ENCODE results near the gene INHBA.
A peak's percentile ranks its signal among the peaks of the same experiment; 100 is the strongest.

The INHBA gene

GRCh38 chr7:41711283-41712064 lies 8.6 kb upstream of the INHBA start:
- no peak for DNase-seq

DNA sequence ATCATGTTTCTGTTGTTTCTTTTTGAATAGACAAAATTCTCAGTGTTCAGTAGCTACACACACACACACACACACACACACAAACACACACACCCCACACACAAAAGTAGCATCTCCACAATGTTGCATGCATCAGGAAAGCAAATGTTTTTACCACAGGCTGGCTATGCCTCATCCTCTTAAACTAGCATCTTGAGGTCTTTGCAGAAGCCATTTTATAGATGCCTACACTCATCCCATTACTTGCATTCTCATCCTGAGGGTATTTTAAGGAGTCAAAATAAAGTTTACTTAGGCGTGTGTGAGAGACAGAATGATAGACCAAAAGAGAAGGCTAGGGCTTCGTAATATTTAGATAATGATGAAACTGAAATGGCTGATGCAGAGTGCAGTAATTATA lies 7.9 kb upstream of the INHBA start:
- no peak for DNase-seq

DNA sequence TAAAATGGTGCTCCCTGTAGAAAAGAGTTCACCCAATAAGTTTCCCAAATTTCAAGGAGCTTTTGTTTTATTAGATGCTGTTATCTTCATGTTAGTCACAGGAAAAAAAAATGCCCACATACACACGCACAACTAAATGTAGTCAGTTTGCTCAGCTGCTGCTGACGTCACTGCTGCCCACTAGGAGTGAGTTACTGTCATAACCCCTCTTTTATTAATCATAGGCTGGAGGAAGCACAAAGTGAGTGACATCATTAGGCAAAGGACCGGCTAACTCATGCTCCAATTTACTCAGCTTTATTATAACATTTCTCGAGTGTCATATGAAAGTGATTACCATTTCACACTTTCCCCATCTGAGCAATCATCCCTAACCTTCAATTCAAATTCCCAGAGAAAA lies 6.7 kb upstream of the INHBA start:
- DNase-seq = no peak

DNA sequence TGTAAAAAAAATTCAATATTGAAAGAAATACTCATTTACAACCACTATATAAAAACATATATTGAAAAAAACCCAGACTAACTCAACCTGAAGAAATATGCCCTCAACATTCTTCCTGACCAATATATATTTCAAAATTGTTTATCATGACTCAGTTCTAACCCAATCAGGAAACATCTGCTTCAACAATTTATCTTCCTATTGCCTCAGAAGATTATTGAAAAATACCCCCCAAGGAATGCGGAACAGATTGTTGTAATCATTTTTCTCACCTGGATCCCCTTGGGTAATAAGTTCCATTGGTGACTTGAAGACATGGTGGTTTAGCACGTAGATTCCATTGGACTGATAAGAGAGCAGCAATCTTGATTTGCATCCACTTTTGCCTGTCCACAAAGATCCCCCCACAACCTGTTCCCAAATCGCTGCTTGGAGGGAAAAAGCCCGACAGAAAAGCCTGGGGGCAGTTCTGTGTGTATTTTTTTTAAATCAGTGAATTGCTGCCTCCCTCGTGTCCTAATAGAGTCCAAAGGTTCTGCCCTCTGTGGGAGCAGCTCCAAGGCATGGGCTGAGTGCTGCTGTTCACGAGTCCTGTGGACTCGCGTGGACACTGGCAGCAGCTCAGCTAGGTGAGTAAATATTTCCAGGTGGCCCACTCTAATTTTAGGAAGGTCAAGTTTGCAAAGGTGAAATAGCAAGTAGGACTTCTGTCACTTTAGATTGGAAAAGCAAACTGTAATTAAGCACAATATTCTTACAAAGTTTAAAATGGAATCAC lies 5.9 kb upstream of the INHBA start:
- no peak for DNase-seq

- DNase-seq = no peak
Measured at GRCh38 chr7:41706228-41706930, 3.5 kb upstream of the INHBA start.

GRCh38 chr7:41705109-41705901 lies 2.4 kb upstream of the INHBA start:
- DNase-seq = peak; percentile 86

GRCh38 chr7:41701068-41701941 lies 1.6 kb downstream of the INHBA start:
- no peak for DNase-seq

- DNase-seq = peak; percentile 39
Measured at GRCh38 chr7:41700044-41700471, 2.8 kb downstream of the INHBA start.

GRCh38 chr7:41699516-41699915 lies 3.4 kb downstream of the INHBA start:
- peak; percentile 32 for DNase-seq

GRCh38 chr7:41698726-41699125 lies 4.2 kb downstream of the INHBA start:
- no peak for DNase-seq

GRCh38 chr7:41698114-41698513 lies 4.8 kb downstream of the INHBA start:
- no peak for DNase-seq

DNA sequence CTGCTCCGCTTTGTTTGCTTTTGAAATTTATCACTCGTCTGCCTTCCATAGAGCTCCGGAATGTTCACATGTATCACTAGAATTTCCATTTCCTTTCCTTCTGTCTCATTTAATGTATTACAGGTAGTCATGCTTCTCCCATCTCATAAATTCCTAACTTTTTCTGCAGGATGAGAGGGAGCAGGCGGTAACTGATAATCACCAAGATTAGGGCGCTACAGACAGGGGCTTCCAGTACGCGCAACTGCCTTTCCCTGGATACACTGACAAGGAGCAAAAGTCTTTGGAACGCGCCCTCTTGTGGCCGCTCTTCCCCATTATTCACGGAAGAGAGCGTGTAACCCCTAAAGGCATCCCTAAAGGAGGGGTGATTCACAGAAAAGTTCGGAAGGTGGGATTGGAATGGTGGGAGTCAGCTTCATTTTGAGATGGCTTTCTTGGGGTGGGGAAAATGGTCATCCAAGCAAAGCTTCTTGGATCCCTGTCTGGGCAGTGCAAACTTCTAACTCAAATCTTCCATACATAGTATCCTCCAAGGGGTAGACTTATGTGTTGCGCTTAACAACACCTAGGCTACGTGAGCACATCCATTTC lies 6.5 kb downstream of the INHBA start:
- DNase-seq = peak; percentile 68

DNA sequence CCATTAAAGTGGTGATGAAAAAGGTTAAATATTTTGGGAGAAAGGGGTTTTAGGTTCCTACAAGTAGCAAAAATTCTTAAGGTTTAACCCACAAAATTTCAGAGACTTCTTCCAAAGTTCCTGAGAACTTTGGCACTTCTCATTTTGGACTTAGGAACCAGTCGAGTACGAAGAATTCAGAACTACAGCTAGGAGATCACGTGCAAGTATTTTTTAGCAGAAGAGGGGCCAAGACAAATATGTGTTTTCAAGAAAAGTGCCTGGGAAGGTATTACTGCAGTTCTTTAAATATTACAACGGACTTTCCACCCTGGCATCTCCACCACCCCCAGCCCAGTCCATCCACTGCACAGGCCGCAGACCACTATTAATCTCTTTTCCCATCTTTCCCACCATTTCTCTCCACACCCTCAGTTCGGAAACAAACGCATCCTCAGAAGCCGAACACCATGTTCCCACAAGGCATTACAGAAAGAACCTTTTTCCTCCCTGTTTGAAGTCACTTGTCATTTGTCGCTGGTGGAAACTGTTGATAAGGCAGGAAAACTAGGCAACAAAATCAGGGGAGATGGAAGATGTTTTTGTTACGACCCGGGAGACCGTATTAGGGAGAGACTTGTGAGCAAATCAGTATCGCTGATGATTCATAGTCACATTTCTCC lies 7.1 kb downstream of the INHBA start:
- DNase-seq = peak; percentile 21

GRCh38 chr7:41694495-41694894 lies 8.4 kb downstream of the INHBA start:
- no peak for DNase-seq

DNA sequence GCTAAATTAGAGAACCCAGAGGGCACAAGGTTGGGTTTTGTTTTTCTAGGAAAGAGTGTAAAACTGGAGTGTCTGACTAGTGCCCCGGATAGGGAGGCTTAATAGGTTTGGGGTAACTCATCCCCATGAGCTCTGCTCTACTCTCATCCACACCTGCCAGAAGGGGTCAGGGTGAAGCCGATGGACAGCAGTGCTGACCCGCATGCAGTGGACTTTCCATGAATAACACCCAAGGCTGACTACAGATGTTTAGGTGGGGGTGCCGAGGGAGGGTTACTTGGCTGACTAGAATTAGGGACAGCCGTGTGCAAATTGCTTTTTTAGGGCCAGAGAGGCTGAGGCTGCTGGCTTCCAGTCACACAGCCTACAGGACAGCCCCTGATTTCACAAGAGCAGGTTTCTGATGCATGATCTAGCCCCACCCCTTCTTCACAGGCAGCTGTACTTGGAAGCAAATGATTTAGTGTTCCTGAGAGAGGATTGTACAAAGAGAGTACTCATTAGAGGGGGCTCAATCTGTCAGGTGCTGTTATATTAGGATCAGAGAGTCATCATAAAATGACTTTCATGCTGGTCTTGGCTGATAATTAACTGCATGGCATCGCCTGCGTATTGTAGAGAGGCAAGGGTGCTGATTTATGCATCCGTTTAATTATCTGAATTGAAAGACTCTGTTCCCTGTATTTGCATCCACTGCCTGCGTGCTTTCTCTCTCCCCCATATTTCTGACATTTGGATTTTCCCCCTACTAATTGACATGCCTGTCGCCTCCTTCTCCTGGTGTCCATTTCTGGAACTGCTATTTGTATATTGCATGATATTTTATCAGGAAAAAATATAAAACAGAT lies 9.5 kb downstream of the INHBA start:
- DNase-seq = no peak

DNA sequence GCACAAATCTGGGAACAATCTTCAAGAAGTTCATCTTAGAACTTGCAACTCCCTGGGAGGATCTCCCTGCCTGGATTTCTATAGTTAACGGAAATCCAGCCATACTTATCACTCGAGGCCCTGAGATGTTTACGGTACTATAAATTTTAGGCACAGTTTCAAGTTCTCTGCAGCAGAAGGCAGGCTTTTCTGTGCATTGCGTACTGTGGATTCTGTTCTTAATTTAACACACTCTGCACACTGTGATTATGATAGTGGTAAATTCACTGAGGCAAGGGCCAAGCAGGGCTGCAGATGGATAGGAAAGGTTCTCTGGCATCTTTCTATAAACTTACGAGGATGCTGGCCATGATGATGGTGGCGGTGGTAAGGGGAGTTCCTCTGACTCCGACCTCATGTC lies 10.6 kb downstream of the INHBA start:
- no peak for DNase-seq

DNA sequence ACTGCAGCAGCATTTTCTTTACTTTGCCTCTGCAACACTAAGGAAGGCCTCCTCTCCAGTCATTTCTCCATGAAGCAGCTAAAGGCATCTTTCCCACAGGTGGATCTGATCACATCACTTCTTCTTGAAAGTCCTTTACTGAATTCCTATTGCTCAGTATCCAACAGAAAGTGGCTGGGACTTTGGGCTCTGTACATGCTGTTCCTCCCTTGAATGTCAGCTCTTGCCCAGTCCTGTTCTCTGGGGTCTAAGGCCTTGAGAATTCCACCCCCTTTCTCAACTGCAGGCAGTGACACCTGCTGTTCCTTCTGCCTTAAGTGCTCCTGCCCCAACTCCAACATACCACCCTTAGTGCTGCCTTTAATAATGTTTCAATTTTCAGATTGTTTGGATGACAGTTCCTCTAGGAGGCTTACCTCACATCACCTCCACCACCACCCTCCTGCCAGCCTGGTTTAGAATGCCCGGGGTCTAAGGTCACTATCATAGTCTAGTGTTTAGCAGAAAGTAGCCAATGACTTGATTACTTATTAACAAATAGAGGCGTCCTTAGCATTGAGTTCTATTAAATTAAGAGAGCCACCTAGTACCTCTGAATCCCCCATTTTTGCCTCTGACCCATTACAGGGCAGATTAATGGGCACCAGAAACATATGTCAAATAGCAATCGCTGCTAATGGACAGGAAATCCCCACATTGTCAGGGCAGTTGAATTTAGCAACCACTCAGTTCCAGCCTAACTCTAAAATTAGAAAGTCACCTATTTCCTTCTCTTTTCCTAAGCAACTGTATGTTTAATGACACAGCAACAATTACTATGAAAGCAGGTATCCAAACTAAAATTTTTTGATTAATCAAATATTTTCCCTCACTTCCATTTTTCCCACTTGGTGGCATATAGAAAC lies 11.4 kb downstream of the INHBA start:
- DNase-seq = no peak

- no peak for DNase-seq
Measured at GRCh38 chr7:41689815-41690214, 13.1 kb downstream of the INHBA start.

Measured in right kidney (tissue), 1 donor.